ENCODE data around the gene PDE4D. TPM values are rescaled to one million over a fixed set of nuclear protein-coding genes. Genes with fewer than 3 reads are reported as not detected.

Gene PDE4D
- total RNA-seq, 1 experiment from 2014 or later = 6.5 TPM

- Histone ChIP-seq H3K4me3 (ENCODE audit: low read depth, low read length, poor library complexity, severe bottlenecking) (no peak overlapping the region), H3K4me1 (ENCODE audit: insufficient read depth, low read length, poor library complexity, severe bottlenecking) (no peaks in the 10 kb centered on the region), H3K27ac (ENCODE audit: low read depth, low read length, poor library complexity, severe bottlenecking) (no peak overlapping the region), H3K36me3 (ENCODE audit: insufficient read depth, low read length, poor library complexity, severe bottlenecking) (no peaks in the 10 kb centered on the region), H3K9me3 (ENCODE audit: low read depth, low read length, poor library complexity, severe bottlenecking) (no peaks in the 10 kb centered on the region), H3K27me3 (replicated peaks; ENCODE audit: insufficient read depth, low read depth, low read length, poor library complexity) (peaks cover 13% of the 10 kb centered on the region)
- TF ChIP-seq EZH2 (IDR thresholded peaks at IDR 0.05; ENCODE audit: borderline replicate concordance, low read depth, low read length, poor library complexity, severe bottlenecking) (no peak), CTCF (conservative IDR thresholded peaks at IDR 0.05; ENCODE audit: low read depth, low read length) (no peak)
- CTCF ChIA-PET = no interaction called here
- intact Hi-C loops (cut with micrococcal nuclease; ENCODE audit: unreplicated experiment) = no loop called here
- POLR2A ChIA-PET (ENCODE audit: low non-redundant PET) = no interaction called here
- no peak for DNase-seq (ENCODE audit: low spot score)
- BruUV-seq (replicated peaks) = no TSS peak
These were observed 308.4 kb downstream of the PDE4D start for GRCh38 chr5:59584858-59585846.

DNA sequence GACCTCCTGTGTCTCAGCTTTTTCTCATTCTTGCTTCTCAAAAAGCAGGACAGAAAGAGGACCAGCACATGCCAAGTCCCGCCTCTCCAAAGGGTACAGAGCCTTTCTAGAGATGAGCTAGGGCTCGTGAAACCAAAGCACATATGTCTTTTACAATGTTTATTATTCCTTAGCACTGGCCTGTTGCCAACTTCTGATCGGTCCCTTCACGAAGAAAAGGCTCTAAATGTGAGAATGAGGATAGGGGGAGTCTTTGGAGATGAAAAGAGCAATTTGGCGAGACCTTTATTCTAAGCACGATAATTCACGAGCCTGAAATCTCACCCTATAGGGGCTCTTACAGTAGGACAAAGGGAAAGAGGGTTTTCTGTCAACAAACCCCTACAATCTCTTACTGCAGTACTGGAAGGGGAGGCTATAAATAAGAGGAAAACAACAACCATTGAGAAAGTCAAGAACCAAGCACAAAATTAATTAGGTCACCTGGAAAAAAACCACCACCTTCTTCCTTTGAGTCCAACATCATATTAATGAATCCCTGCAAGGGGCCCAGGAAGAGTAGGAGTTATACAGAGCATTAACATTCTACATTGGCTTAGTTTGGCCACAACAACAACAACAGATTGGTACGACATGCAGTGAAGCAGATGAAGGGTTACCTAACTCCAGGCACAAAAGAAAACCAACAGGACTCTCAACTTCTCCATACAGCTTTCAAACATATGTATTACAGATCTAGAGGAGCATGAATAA, 309.5 kb downstream of the PDE4D start:
- ChIA-PET CTCF (no interaction called here), POLR2A (ENCODE audit: low non-redundant PET) (no interaction called here)
- intact Hi-C loops (cut with micrococcal nuclease; ENCODE audit: unreplicated experiment) = no loop called here
- no peaks in the 10 kb centered on the region for H3K36me3 ChIP-seq (ENCODE audit: insufficient read depth, low read length, poor library complexity, severe bottlenecking)
- DNase-seq (ENCODE audit: low spot score) = no peak
- H3K9me3 ChIP-seq (ENCODE audit: low read depth, low read length, poor library complexity, severe bottlenecking) = no peaks in the 10 kb centered on the region
- no peak overlapping the region for H3K4me3 ChIP-seq (ENCODE audit: low read depth, low read length, poor library complexity, severe bottlenecking)
- TF ChIP-seq CTCF (conservative IDR thresholded peaks at IDR 0.05; ENCODE audit: low read depth, low read length) (no peak), EZH2 (IDR thresholded peaks at IDR 0.05; ENCODE audit: borderline replicate concordance, low read depth, low read length, poor library complexity, severe bottlenecking) (no peak)
- peaks cover 13% of the 10 kb centered on the region for H3K27me3 ChIP-seq (replicated peaks; ENCODE audit: insufficient read depth, low read depth, low read length, poor library complexity)
- BruUV-seq (replicated peaks) = no TSS peak
- no peak overlapping the region for H3K27ac ChIP-seq (ENCODE audit: low read depth, low read length, poor library complexity, severe bottlenecking)
- no peaks in the 10 kb centered on the region for H3K4me1 ChIP-seq (ENCODE audit: insufficient read depth, low read length, poor library complexity, severe bottlenecking)

GRCh38 chr5:59583151-59583809, 310.2 kb downstream of the PDE4D start:
- no TSS peak for BruUV-seq (replicated peaks)
- H3K27me3 ChIP-seq (replicated peaks; ENCODE audit: insufficient read depth, low read depth, low read length, poor library complexity) = peaks cover 13% of the 10 kb centered on the region
- DNase-seq (ENCODE audit: low spot score) = no peak
- no peaks in the 10 kb centered on the region for H3K9me3 ChIP-seq (ENCODE audit: low read depth, low read length, poor library complexity, severe bottlenecking)
- H3K36me3 ChIP-seq (ENCODE audit: insufficient read depth, low read length, poor library complexity, severe bottlenecking) = no peaks in the 10 kb centered on the region
- CTCF ChIA-PET = no interaction called here
- H3K27ac ChIP-seq (ENCODE audit: low read depth, low read length, poor library complexity, severe bottlenecking) = no peak overlapping the region
- TF ChIP-seq CTCF (conservative IDR thresholded peaks at IDR 0.05; ENCODE audit: low read depth, low read length) (no peak), EZH2 (IDR thresholded peaks at IDR 0.05; ENCODE audit: borderline replicate concordance, low read depth, low read length, poor library complexity, severe bottlenecking) (no peak)
- intact Hi-C loops (cut with micrococcal nuclease; ENCODE audit: unreplicated experiment) = no loop called here
- no peaks in the 10 kb centered on the region for H3K4me1 ChIP-seq (ENCODE audit: insufficient read depth, low read length, poor library complexity, severe bottlenecking)
- no peak overlapping the region for H3K4me3 ChIP-seq (ENCODE audit: low read depth, low read length, poor library complexity, severe bottlenecking)
- POLR2A ChIA-PET (ENCODE audit: low non-redundant PET) = no interaction called here
